ENCODE data around the gene LYZL2.

GRCh38 chr10:30587522-30588031, 42.0 kb downstream of the LYZL2 start:
- TF ChIP-seq CTCF (IDR thresholded peaks at IDR 0.05) (no peak), POLR2A (IDR thresholded peaks at IDR 0.05) (no peak)

All from tibial nerve (tissue), 3 donors.